SK-N-SH (cell line): ENCODE data around the gene ARHGEF19.
"Not testable (repeated sequence)": the region's sequence is repeated elsewhere in the genome, so short reads cannot be mapped to it uniquely, and the experiment has no call there.

ENCODE experiments used
- CTCF ChIP-seq: fragments of 200-600 bp; sonication (generic); IDR thresholded peaks from 2 replicates; pipeline ENCODE4 v1.6.1; 2017; ENCODE audit warnings: antibody characterized with exemption, mild to moderate bottlenecking, moderate library complexity
- YY1 ChIP-seq: IDR thresholded peaks from 2 replicates; pipeline ENCODE4 v1.4.0; 2012; ENCODE audit warnings: low read depth, mild to moderate bottlenecking

- not testable (repeated sequence) for TF ChIP-seq CTCF, YY1
These were observed 44.3 kb downstream of the ARHGEF19 start for GRCh38 chr1:16168144-16168495.
